ENCODE data around the gene CBX2. TPM values are rescaled to one million over a fixed set of nuclear protein-coding genes. Genes with fewer than 3 reads are reported as not detected.

Gene CBX2
- total RNA-seq, 1 donor from 2014 or later = 4.6 TPM

- DNase-seq (ENCODE audit: low read depth in 2 of 2) = peak; percentile 37 to 68
Observed at GRCh38 chr17:79811011-79811867, 33.3 kb downstream of the CBX2 start.

- no peak for DNase-seq (ENCODE audit: low read depth in 2 of 2)
Observed at GRCh38 chr17:79811868-79812352, 34.0 kb downstream of the CBX2 start.

- no peak for DNase-seq (ENCODE audit: low read depth in 2 of 2)
Observed at GRCh38 chr17:79812353-79813258, 34.7 kb downstream of the CBX2 start.

- DNase-seq (ENCODE audit: low read depth in 2 of 2) = peak in 1 of 2 donors; percentile 42
Observed at GRCh38 chr17:79813297-79814126, 35.6 kb downstream of the CBX2 start.

- DNase-seq (ENCODE audit: low read depth in 2 of 2) = no peak
Observed at GRCh38 chr17:79814127-79814973, 36.4 kb downstream of the CBX2 start.

- DNase-seq (ENCODE audit: low read depth in 2 of 2) = no peak
Observed at GRCh38 chr17:79814974-79815835, 37.3 kb downstream of the CBX2 start.

- no peak for DNase-seq (ENCODE audit: low read depth in 2 of 2)
Observed at GRCh38 chr17:79815836-79816461, 38.0 kb downstream of the CBX2 start.

GRCh38 chr17:79818026-79818758, 40.2 kb downstream of the CBX2 start:
- DNase-seq (ENCODE audit: low read depth in 2 of 2) = no peak

GRCh38 chr17:79819085-79819484, 41.1 kb downstream of the CBX2 start:
- DNase-seq (ENCODE audit: low read depth in 2 of 2) = no peak

- DNase-seq (ENCODE audit: low read depth in 2 of 2) = no peak
Observed at GRCh38 chr17:79819534-79820276, 41.8 kb downstream of the CBX2 start.

- DNase-seq (ENCODE audit: low read depth in 2 of 2) = no peak
Observed at GRCh38 chr17:79820959-79821330, 43.0 kb downstream of the CBX2 start.

- DNase-seq (ENCODE audit: low read depth in 2 of 2) = no peak
Observed at GRCh38 chr17:79821331-79822095, 43.6 kb downstream of the CBX2 start.

- no peak for DNase-seq (ENCODE audit: low read depth in 2 of 2)
Observed at GRCh38 chr17:79822583-79823124, 44.7 kb downstream of the CBX2 start.

- no peak for DNase-seq (ENCODE audit: low read depth in 2 of 2)
Observed at GRCh38 chr17:79824234-79824633, 46.3 kb downstream of the CBX2 start.

GRCh38 chr17:79824893-79825579, 47.1 kb downstream of the CBX2 start:
- no peak for DNase-seq (ENCODE audit: low read depth in 2 of 2)

GRCh38 chr17:79825580-79825921, 47.6 kb downstream of the CBX2 start:
- no peak for DNase-seq (ENCODE audit: low read depth in 2 of 2)
